SH-SY5Y (cell line): ENCODE measurements around the gene LINC01488.

Experiments
- GATA2 ChIP-seq: IDR thresholded peaks from 2 replicates; pipeline ENCODE4 v1.6.1; 2011; ENCODE audit warnings: mild to moderate bottlenecking, low read depth, low read length
- GATA3 ChIP-seq: IDR thresholded peaks from 2 replicates; pipeline ENCODE4 v1.6.1; 2011; ENCODE audit warnings: low read depth, mild to moderate bottlenecking, low read length, moderate library complexity

DNA sequence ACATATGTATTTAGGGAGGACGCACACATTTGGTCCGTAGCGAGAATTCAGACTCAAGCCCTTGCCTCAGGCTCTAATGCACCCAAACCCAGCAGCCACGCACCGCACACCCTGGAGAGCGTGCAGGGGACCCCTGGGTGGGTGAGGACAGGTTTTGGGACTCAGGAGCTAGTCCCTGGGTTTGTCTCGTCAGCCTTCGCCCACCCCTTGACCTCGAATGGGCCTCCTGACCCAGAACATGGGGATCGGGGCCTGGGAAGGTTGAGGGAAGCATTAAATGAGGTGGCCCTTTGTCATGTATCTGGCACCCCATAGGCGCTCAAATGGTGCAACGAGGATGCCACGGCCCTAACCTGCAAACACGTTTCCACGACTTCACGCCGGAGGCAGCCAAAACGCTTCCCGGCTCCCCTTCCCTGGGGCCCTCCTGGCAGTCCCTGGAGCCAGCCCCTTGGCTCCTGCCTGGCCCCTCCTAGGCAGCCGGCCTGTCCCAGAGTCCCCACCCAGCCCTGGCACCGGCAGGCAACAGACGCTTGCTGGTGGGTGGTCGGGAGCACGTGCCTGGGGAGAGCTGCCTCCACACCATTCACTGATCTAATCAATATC lies 5.5 kb upstream of the LINC01488 start:
- no peak for TF ChIP-seq GATA3
- no peak for TF ChIP-seq GATA2
